Testis (tissue), 5 donors: ENCODE data around the gene ARID3A. TPM values are rescaled to one million over a fixed set of nuclear protein-coding genes. Genes with fewer than 3 reads are reported as not detected.
"Not testable (repeated sequence)": the region's sequence is repeated elsewhere in the genome, so short reads cannot be mapped to it uniquely, and the experiment has no call there.

Source experiments
- DNase-seq: peaks from one replicate; pipeline ENCODE4 v3.0.0-alpha.2; 2019
- H3K27ac ChIP-seq, 2 donors: fragments of 200-600 bp; sonication (generic); one replicate each; pipeline ENCODE4 v1.5.1; 2019
- H3K27me3 ChIP-seq: fragments of 200-600 bp; sonication (generic); one replicate; pipeline ENCODE4 v1.5.1; 2019
- H3K36me3 ChIP-seq: fragments of 200-600 bp; sonication (generic); one replicate; pipeline ENCODE4 v1.5.1; 2017; ENCODE audit warnings: low read depth; ENCODE audit errors: missing control alignments
- H3K4me1 ChIP-seq: fragments of 200-600 bp; sonication (generic); one replicate; pipeline ENCODE4 v1.5.1; 2019
- H3K4me3 ChIP-seq, 2 donors: fragments of 200-600 bp; sonication (generic); one replicate each; pipeline ENCODE4 v1.5.1; 2017 to 2019
- H3K9me3 ChIP-seq: fragments of 200-600 bp; sonication (generic); one replicate; pipeline ENCODE4 v1.5.1; 2017
- CTCF ChIP-seq, 3 experiments: fragments of 450-650 bp in 2 of 3; fragments of 200-600 bp in 1 of 3; sonication (generic) in 1 of 3; IDR thresholded peaks; one replicate each; pipeline ENCODE4 v1.5.1; 2016 to 2019; ENCODE audit warnings: antibody characterized with exemption in 3 of 3, mild to moderate bottlenecking in 2 of 3, moderate library complexity in 1 of 3
- POLR2A ChIP-seq: fragments of 450-650 bp; IDR thresholded peaks from one replicate; pipeline ENCODE4 v1.6.1; 2017; ENCODE audit warnings: antibody characterized with exemption, mild to moderate bottlenecking, moderate library complexity
- WGBS, 2 donors: methylation state at CpG; one replicate each; pipeline ENCODE4 v1.1.5; 2018; 5-methylcytosine and 5-hydroxymethylcytosine counted together
- intact Hi-C: fragments of 100-400 bp; cut with DNase I; formaldehyde crosslinking; loops from one replicate; pipeline ENCODE4 v1.15.1; 2023; ENCODE audit warnings: low total_unique reads
- long read RNA-seq, 2 donors: transcript quantifications; one replicate each; lab custom pipeline, GENCODE V29; 2026
- polyA plus RNA-seq: library from polyadenylated mRNA; stranded (reverse); fragments of 350-450 nt; fragmentation: Illumina TruSeq; extraction: RNeasy Lipid Tissue Mini Kit (QIAGEN cat#74804); gene quantifications from one replicate; pipeline ENCODE4 v1.2.3, GENCODE V29; 2014; ENCODE audit warnings: low read depth, low replicate concordance; ENCODE audit not compliant: insufficient read depth
- total RNA-seq, 2 donors: library from RNA; depleted of rRNA; stranded (reverse); fragments of >200 nt; gene quantifications; one replicate each; pipeline ENCODE4 v1.2.3, GENCODE V29; 2016

The ARID3A gene
- total RNA-seq (10 to 100 TPM; 15.3 to 26.5 TPM), polyA plus RNA-seq (38.2 TPM)
- long read RNA-seq, donor 1, result 0 reads
- long read RNA-seq, donor 2, result 0 reads

GRCh38 chr19:925526-926322 is at the start of gene ARID3A:
ARID3A (plus strand) TSS chr19:926035; CDS start chr19:929529, 3,494 bp downstream.
- Histone ChIP-seq H3K36me3 (no peaks in the 10 kb centered on the region), H3K4me1 (peaks cover 18% of the 10 kb centered on the region), H3K4me3 (peak within 1 kb of the TSS; percentile 78 to 82), H3K27ac (peak within 1 kb of the TSS; percentile 61 to 78), H3K9me3 (no peaks in the 10 kb centered on the region), H3K27me3 (no peaks in the 10 kb centered on the region)
- intact Hi-C loops, result loop anchor here (5.0 to 10.0 kb wide), 2 partner anchors 57 to 141 kb away; partner anchors contain the start of gene WDR18
- peak; percentile 84 for DNase-seq
- TF ChIP-seq POLR2A (no peak), CTCF (IDR thresholded peaks at IDR 0.05) (no peak)
- 0 to 1% methylated on average over 36 to 50 of the region's 97 CpGs for WGBS, 2 donors

- 77 to 80% methylated on average over 17 to 18 of the region's 18 CpGs for WGBS, 2 donors
- no peak overlapping the region for H3K27ac ChIP-seq
- H3K27me3 ChIP-seq, result no peaks in the 10 kb centered on the region
- intact Hi-C loops, result no loop called here
- no peaks in the 10 kb centered on the region for H3K36me3 ChIP-seq
- TF ChIP-seq POLR2A, result no peak
- DNase-seq, result no peak
- H3K4me1 ChIP-seq, result peaks cover 3% of the 10 kb centered on the region
- no peaks in the 10 kb centered on the region for H3K9me3 ChIP-seq
- no peak overlapping the region for H3K4me3 ChIP-seq
Observed at GRCh38 chr19:876089-876488, 49.7 kb upstream of the ARID3A start.

- H3K4me3 ChIP-seq, result no peak overlapping the region
- intact Hi-C loops, result no loop called here
- DNase-seq, result no peak
- H3K27me3 ChIP-seq, result no peaks in the 10 kb centered on the region
- 96 to 98% methylated on average over 9 to 25 of the region's 29 CpGs for WGBS, 2 donors
- H3K4me1 ChIP-seq, result no peaks in the 10 kb centered on the region
- TF ChIP-seq CTCF (IDR thresholded peaks at IDR 0.05), result no peak
- TF ChIP-seq POLR2A, result no peak
- H3K27ac ChIP-seq, result no peak overlapping the region
- H3K36me3 ChIP-seq, result no peaks in the 10 kb centered on the region
- no peaks in the 10 kb centered on the region for H3K9me3 ChIP-seq
Observed at GRCh38 chr19:876780-877314, 49.0 kb upstream of the ARID3A start.

- H3K27me3 ChIP-seq, intact Hi-C loops, H3K4me3 ChIP-seq, H3K4me1 ChIP-seq, H3K9me3 ChIP-seq, DNase-seq, H3K27ac ChIP-seq, H3K36me3 ChIP-seq: not testable (repeated sequence)
- 84 to 89% methylated on average over 6 to 15 of the region's 23 CpGs for WGBS, 2 donors
Observed at GRCh38 chr19:877992-878660, 47.7 kb upstream of the ARID3A start.

- H3K4me1 ChIP-seq, H3K9me3 ChIP-seq, H3K4me3 ChIP-seq, DNase-seq, H3K27me3 ChIP-seq, intact Hi-C loops, H3K36me3 ChIP-seq, H3K27ac ChIP-seq: not testable (repeated sequence)
- WGBS, 2 donors, result 84 to 87% methylated on average over 14 to 17 of the region's 24 CpGs
Observed at GRCh38 chr19:878751-879561, 46.9 kb upstream of the ARID3A start.
